Neural progenitor cell (in vitro differentiated cells): Measurements from ENCODE around the gene GMFB.

ENCODE experiments used
- EZH2 ChIP-seq: fragments of 200-600 bp; sonication (generic); IDR thresholded peaks from 2 replicates; pipeline ENCODE4 v1.6.1; 2017; ENCODE audit warnings: antibody characterized with exemption, mild to moderate bottlenecking, moderate library complexity
- TF ChIP-seq, protein P1 (sequence below): fragments of 200-600 bp; sonication (generic); IDR thresholded peaks from 2 replicates; pipeline ENCODE4 v1.5.1; 2017; ENCODE audit warnings: antibody characterized with exemption, mild to moderate bottlenecking

DNA sequence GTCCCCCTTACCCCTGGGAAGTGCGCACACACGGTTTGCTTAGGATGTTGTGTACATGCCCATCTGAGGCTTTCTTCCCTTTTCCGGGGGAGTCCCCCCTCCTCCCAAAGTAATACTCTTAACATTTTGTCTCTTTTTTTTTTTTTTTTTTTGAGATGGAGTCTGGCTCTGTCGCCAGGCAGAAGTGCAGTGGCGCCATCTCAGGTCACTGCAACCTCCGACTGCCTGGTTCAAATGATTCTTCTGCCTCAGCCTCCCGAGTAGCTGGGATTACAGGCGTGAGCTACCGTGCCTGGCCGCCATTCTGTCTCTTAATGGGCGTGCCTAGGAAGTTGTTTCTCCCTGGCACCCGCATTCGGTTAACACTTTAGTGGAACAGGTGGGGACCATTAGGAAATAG, 4.5 kb upstream of the GMFB start:
- TF ChIP-seq, protein P1, sequence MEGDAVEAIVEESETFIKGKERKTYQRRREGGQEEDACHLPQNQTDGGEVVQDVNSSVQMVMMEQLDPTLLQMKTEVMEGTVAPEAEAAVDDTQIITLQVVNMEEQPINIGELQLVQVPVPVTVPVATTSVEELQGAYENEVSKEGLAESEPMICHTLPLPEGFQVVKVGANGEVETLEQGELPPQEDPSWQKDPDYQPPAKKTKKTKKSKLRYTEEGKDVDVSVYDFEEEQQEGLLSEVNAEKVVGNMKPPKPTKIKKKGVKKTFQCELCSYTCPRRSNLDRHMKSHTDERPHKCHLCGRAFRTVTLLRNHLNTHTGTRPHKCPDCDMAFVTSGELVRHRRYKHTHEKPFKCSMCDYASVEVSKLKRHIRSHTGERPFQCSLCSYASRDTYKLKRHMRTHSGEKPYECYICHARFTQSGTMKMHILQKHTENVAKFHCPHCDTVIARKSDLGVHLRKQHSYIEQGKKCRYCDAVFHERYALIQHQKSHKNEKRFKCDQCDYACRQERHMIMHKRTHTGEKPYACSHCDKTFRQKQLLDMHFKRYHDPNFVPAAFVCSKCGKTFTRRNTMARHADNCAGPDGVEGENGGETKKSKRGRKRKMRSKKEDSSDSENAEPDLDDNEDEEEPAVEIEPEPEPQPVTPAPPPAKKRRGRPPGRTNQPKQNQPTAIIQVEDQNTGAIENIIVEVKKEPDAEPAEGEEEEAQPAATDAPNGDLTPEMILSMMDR = peak; percentile 24
- no peak for TF ChIP-seq EZH2
